Motor neuron (in vitro differentiated cells): ENCODE results near the gene SLC5A11. TPM values are rescaled to one million over a fixed set of nuclear protein-coding genes. Genes with fewer than 3 reads are reported as not detected.

ENCODE experiments used
- ATAC-seq, 8 experiments: fragments of 200-7000 bp; cut with Tn5 transposase; replicated peaks in 6 of 8; 2 replicates each; pipeline ENCODE4 v1.8.0; 2021; ENCODE audit warnings: mild to moderate bottlenecking in 8 of 8, moderate library complexity in 8 of 8
- H3K27ac ChIP-seq, 2 donors: fragments of 250-450 bp; sonication (Bioruptor Pico); 2 replicates each; pipeline ENCODE4 v1.9.0; 2021; ENCODE audit warnings: antibody characterized with exemption in 2 of 2, mild to moderate bottlenecking in 2 of 2, moderate library complexity in 1 of 2
- H3K4me1 ChIP-seq, 2 donors: fragments of 250-450 bp; sonication (Bioruptor Pico); replicated peaks in 1 of 2; 2 replicates each; pipeline ENCODE4 v1.6.1; 2021; ENCODE audit warnings: antibody characterized with exemption in 2 of 2, mild to moderate bottlenecking in 2 of 2, moderate library complexity in 1 of 2
- H3K4me3 ChIP-seq, 5 donors: fragments of 250-450 bp; sonication (Bioruptor Pico); 2 replicates each; pipeline ENCODE4 v1.9.0; 2021; ENCODE audit warnings: antibody characterized with exemption in 5 of 5, mild to moderate bottlenecking in 5 of 5, moderate library complexity in 4 of 5
- WGBS, 10 experiments: fragments of 450-650 bp; shearing (Covaris generic); methylation state at CpG; one replicate each; pipeline ENCODE4 v1.0.0; 2022; 5-methylcytosine and 5-hydroxymethylcytosine counted together
- in situ Hi-C, 9 experiments: fragments of 400-800 bp; cut with MboI; loops; one replicate each; pipeline ENCODE4 v1.15.0; 2021; ENCODE audit warnings: low sequenced_read_pairs in 9 of 9, low pct_unique_long_range_greater_than_20kb in 2 of 9; ENCODE audit not compliant: unreplicated experiment in 9 of 9
- total RNA-seq, 8 experiments: library from RNA; unstranded; fragments of 300-600 nt; gene quantifications; 2 replicates each; pipeline versions ENCODE4 v1.2.3 to v1.2.4, GENCODE V29; 2022

The SLC5A11 gene
- total RNA-seq, 8 experiments from 2014 or later: 0.25 to 0.52 (median 0.47) TPM; not detected in 5

DNA sequence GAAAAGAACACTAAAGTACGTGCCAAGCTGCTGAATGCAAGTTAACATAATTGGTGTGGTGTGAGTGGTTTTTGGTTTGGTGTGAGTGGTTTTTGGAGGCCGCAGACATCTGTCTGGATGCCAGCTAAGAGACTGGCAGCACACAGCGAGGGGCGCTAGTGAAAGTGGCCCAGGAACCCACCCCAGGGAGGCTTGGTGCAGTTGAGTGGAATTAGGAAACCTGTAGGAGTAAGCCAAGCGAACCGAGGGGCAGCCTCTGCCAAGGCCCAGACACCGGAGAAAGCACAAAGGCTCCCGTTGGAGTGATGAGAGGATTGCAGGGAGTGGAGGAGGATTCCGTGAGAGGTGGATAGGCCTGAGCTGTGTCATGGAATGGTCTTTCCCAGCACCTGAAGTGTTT is 24.6 kb upstream of the SLC5A11 start:
- Histone ChIP-seq H3K27ac (no peak overlapping the region), H3K4me3 (no peak overlapping the region), H3K4me1 (no peaks in the 10 kb centered on the region)
- in situ Hi-C loops: loop anchor here in 1 of 9 experiments (25.0 kb wide), 1 partner anchor 259 kb away; no protein-coding TSS in a partner anchor
- 93 to 100% (median 100%) methylated on average over 1 to 6 of the region's 9 CpGs; no CpG with 5 or more reads in 4 of the 10 experiments for WGBS, 10 experiments
- no peak for ATAC-seq

GRCh38 chr16:24822542-24822941 is 23.2 kb upstream of the SLC5A11 start:
- in situ Hi-C loops: loop anchor here in 1 of 9 experiments (25.0 kb wide), 1 partner anchor 260 kb away; no protein-coding TSS in a partner anchor
- ATAC-seq: peak in 2 of 8 experiments; percentile 6 to 12
- H3K4me1 ChIP-seq: no peaks in the 10 kb centered on the region
- no peak overlapping the region for H3K27ac ChIP-seq
- 67 to 100% (median 93%) methylated on average over 2 to 4 of the region's 10 CpGs; no CpG with 5 or more reads in 4 of the 10 experiments for WGBS, 10 experiments
- no peak overlapping the region for H3K4me3 ChIP-seq

DNA sequence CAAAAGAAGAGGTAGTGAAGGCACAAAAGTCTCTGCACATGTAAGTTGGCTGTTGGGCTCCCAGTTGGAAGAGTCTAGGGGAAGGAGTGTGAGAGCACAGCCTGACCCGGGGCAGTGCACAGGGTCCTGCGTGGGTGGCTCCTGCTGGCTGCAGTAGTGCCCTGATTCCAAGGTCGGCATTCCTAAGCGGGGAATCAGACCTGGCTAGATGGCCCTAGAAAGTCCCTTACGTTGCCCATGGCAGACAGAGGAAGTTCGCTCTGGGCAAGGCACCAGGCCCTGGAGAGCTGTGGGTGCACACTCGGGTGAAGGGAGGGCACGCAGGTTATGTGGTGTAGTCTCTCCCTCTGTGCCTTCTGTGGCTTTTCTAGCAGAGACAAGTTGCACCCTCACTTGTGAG is 22.8 kb upstream of the SLC5A11 start:
- WGBS, 10 experiments: 92 to 95% (median 94%) methylated on average over 2 to 7 of the region's 8 CpGs; no CpG with 5 or more reads in 5 of the 10 experiments
- no peak overlapping the region for H3K27ac ChIP-seq
- in situ Hi-C loops: loop anchor here in 1 of 9 experiments (25.0 kb wide), 1 partner anchor 261 kb away; no protein-coding TSS in a partner anchor
- ATAC-seq: peak in 5 of 8 experiments; percentile 11 to 23 (median 18)
- H3K4me1 ChIP-seq: no peaks in the 10 kb centered on the region
- H3K4me3 ChIP-seq: no peak overlapping the region

DNA sequence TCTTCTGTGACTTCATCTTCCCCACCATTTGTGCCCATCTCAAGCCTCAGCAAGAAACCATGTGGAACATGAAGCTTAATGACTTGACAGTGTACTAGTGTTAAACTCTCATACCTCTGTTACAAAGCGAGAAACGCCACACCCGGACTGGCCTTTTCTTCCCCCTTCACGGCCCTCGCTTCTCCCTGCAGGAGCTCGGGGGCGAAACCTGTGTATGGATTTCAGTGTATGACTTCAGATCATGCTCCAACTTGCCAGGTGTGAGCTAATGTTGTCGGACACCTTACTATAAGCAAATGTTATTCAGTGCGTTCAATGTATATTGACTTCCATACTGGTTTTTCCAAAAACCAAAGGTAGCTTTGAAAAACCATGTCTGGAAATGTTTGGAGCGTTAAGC is 20.1 kb upstream of the SLC5A11 start:
- no peak overlapping the region for H3K27ac ChIP-seq
- in situ Hi-C loops: no loop called here

DNA sequence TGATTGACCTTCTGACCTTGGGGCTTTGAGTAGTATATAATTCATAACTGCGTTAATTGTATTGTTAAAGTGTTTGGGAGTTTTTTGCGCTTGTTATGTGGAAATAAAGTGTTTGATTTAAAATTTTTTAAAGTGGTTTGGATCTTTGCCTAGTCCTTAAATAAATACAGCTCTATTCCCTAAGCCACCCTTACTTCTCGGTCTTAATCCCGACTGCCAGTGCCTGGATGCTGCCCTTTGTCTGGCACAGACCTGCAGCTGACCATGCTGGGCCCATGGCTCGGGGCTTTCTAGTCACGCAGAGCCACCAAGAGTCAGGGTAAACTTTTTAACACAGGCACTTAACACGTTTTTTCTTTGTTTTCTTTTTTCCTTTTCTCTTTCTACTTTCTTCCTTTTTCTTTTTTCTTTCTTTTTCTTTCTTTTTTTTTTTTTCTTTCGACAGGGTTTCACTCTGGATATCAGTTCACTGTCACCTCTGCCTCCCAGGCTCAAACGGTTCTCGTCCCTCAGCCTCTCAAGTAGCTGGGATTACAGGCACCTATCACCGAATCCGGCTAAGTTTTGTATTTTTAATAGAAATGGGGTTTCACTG is 19.6 kb upstream of the SLC5A11 start:
- in situ Hi-C loops: no loop called here
- no peak for ATAC-seq
- no peak overlapping the region for H3K27ac ChIP-seq
- WGBS, 10 experiments: 77 to 100% (median 89%) methylated on average over 5 to 11 of the region's 12 CpGs
- H3K4me1 ChIP-seq: no peaks in the 10 kb centered on the region
- H3K4me3 ChIP-seq: no peak overlapping the region

More for the DNA sequence above, 20.1 kb upstream of the SLC5A11 start:
- 73 to 100% (median 96%) methylated on average over 1 to 10 of the region's 10 CpGs; no CpG with 5 or more reads in 1 of the 10 experiments for WGBS, 10 experiments
- no peak overlapping the region for H3K4me3 ChIP-seq
- H3K4me1 ChIP-seq: no peaks in the 10 kb centered on the region
- no peak for ATAC-seq

DNA sequence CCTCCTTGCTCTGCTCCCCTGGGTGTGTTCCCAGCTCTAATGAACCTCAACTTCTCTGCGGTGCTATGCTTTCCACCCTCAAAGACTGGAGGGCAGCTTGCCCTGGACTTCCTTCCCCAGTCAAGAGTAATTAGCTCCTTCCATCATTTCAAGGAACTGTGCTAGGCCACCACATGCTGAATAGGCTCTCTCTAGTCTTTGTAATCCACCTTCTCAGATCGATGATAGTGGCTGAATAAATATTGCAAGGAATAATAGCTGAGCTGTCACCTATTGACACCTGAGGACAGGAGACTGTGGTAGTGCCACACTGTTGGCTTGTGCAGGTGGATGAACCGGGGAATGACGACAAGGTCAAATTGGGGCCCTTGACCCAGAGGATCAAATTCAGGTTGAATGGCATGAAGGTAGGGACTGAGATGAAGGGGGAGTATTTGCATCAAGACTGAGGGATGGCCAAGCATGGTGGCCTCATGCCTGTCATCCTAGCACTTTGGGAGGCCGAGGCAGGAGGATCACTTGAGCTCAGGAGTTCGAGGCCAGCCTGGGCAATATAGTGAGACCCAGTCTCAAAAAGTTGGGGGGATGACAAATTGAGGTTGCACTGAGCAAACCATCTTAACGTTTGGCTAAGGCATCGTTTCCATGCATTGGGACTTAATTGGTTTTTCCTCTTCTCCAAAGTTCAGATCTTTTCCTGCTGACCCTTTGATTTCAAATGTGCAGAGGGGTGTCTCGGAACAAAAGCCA is 18.8 kb upstream of the SLC5A11 start:
- 87 to 100% (median 96%) methylated on average over 2 to 7 of the region's 9 CpGs; no CpG with 5 or more reads in 4 of the 10 experiments for WGBS, 10 experiments
- H3K4me1 ChIP-seq: no peaks in the 10 kb centered on the region
- no peak overlapping the region for H3K4me3 ChIP-seq
- in situ Hi-C loops: no loop called here
- no peak for ATAC-seq
- H3K27ac ChIP-seq: no peak overlapping the region

GRCh38 chr16:24829153-24829552 is 16.6 kb upstream of the SLC5A11 start:
- WGBS, 10 experiments: 40 to 85% (median 67%) methylated on average over 1 to 4 of the region's 5 CpGs; no CpG with 5 or more reads in 5 of the 10 experiments
- H3K27ac ChIP-seq: no peak overlapping the region
- H3K4me1 ChIP-seq: no peaks in the 10 kb centered on the region
- peak in 1 of 8 experiments; percentile 14 for ATAC-seq
- H3K4me3 ChIP-seq: no peak overlapping the region
- in situ Hi-C loops: no loop called here

DNA sequence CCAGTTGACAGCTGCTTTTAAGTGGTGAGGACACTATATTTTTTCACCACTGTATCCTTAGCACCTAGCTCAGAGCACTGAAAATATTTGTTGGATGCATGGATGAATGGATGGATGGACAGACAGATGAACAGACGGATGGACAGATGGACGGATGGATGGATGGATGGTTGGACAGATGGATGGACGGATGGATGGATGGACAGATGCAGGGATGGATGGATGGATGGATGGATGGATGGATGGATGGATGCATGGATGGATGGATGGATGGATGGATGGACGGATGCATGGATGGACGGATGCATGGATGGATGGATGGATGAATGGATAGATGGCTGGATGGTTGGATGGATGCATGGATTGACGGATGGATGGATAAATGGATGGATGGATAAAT is 12.4 kb upstream of the SLC5A11 start:
- H3K27ac ChIP-seq: no peak overlapping the region
- ATAC-seq: no peak
- in situ Hi-C loops: no loop called here
- WGBS, 10 experiments: 83 to 100% (median 88%) methylated on average over 2 to 6 of the region's 6 CpGs; no CpG with 5 or more reads in 3 of the 10 experiments
- H3K4me3 ChIP-seq: no peak overlapping the region
- no peaks in the 10 kb centered on the region for H3K4me1 ChIP-seq

- in situ Hi-C loops: no loop called here
- Histone ChIP-seq H3K4me3 (no peak overlapping the region), H3K27ac (no peak overlapping the region), H3K4me1 (no peaks in the 10 kb centered on the region)
- 0 to 95% (median 77%) methylated on average over 1 to 6 of the region's 7 CpGs; no CpG with 5 or more reads in 1 of the 10 experiments for WGBS, 10 experiments
- ATAC-seq: peak; percentile 19 to 94 (median 69)
Measured at GRCh38 chr16:24834459-24835335, 11.1 kb upstream of the SLC5A11 start.

- H3K4me1 ChIP-seq: no peaks in the 10 kb centered on the region
- in situ Hi-C loops: no loop called here
- 55 to 100% (median 85%) methylated on average over 2 to 6 of the region's 6 CpGs; no CpG with 5 or more reads in 2 of the 10 experiments for WGBS, 10 experiments
- H3K27ac ChIP-seq: no peak overlapping the region
- no peak overlapping the region for H3K4me3 ChIP-seq
- ATAC-seq: no peak
Measured at GRCh38 chr16:24836836-24837235, 8.9 kb upstream of the SLC5A11 start.

GRCh38 chr16:24837969-24838368 is 7.8 kb upstream of the SLC5A11 start:
- H3K4me1 ChIP-seq: no peaks in the 10 kb centered on the region
- no peak overlapping the region for H3K4me3 ChIP-seq
- WGBS, 10 experiments: 78 to 96% (median 86%) methylated on average over 2 to 9 of the region's 9 CpGs; no CpG with 5 or more reads in 2 of the 10 experiments
- in situ Hi-C loops: no loop called here
- no peak for ATAC-seq
- H3K27ac ChIP-seq: no peak overlapping the region

DNA sequence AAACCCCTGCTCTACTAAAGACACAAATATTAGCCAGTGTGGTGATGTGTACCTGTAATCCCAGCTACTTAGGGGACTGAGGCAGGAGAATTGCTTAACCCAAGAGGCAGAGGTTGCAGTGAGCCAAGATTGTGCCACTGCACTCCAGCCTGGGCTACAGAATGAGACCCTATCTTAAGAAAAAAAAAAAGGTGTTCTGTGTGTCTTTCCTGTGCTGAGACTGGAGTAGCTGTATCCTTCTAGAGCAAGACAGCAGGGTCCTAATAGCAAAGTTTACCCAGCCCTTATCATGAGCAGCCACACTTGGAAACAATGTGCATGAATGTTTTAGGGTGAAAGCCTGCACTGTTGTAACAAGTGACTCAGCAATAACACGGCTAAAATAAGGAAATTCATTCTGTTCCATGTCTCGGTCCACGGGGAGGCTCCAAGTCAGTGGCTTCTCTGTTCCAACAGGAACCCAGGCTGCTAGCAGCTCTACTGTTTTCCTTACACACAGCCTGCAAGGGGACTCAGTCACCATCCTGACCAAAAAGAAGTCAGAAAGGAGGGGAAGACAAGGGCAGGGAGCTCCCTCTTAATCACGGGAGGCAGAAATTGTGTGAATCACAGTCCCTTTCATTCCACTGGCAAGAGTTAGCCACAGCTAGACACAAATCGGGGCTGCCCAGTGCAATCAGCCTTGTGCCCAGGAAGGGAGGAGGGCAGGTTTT is 7.1 kb upstream of the SLC5A11 start:
- peak; percentile 23 to 80 (median 59) for ATAC-seq
- Histone ChIP-seq H3K27ac (no peak overlapping the region), H3K4me3 (no peak overlapping the region), H3K4me1 (no peaks in the 10 kb centered on the region)
- 0 to 83% (median 67%) methylated on average over 1 to 5 of the region's 5 CpGs; no CpG with 5 or more reads in 5 of the 10 experiments for WGBS, 10 experiments
- in situ Hi-C loops: no loop called here
